ENCODE measurements around the gene UAP1L1.
A peak's percentile ranks its signal among the peaks of the same experiment; 100 is the strongest.

Gene UAP1L1

DNA sequence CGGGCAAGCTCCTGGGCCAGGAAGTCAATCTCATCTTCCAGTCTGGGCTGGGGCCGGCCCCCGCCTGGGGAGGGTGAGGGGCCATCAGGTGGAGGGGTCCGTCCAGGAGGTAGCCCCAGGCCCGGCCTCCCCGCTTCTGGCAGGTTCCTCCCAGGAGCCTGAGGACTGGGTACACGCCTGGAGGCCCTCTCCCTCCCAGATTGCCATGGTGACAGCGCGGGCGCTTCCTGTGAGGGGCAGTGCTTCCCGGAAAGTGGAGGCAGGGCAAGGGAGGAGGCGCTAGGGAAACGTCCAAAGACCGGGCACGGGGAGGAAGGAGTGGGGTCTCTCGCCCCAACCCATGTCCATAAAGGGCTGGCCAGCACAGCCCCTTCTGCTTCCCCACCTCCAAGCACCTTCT, 36.2 kb upstream of the UAP1L1 start:
- DNase-seq (ENCODE audit: low read depth in 2 of 2), result no peak

DNA sequence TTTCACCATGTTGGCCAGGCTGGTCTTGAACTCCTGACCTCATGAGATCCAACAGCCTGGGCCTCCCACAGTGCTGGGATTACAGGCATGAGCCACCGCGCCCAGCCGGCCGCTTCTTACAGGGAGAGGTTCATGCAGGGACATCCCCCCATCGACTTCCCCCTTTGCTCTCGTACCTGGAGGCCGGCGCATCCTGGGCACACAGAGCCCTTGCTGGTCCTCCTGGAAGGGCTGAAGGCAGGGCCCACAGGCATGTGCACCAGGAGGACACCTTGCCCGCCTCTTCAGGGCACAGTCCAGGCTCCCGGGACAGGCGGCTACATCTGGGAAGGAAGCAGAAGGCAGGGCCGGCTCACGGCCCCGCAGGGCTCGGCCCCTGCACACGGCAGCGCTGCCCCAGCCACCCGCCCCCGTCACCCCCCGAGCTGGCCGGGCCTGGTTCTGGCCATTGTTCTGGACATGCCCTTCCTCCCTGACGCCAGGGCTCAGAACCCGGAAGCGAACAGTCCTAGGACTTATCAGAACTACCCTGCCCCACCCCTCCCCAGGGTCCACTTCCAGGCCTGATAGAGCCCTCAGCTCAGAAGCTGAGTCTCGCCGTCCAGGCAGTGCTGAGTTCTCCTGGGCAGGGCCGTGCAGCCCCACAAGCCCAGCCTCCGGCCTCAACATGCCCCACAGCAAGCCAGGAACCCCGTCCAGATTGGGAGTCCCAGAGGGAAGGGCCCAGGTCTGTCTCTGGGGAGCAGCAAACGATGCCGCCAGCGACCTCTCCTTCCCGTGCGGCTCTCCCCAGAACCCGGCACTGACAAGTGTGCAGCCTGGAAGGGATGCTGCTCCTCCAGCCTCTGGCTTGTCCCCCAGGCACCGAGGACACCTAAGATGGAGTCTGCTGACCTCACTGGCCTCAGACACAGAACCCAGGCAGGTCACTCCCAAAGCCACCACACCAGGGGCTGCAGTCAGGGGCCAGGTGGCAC, 34.3 kb upstream of the UAP1L1 start:
- DNase-seq (ENCODE audit: low read depth in 2 of 2), result no peak

DNA sequence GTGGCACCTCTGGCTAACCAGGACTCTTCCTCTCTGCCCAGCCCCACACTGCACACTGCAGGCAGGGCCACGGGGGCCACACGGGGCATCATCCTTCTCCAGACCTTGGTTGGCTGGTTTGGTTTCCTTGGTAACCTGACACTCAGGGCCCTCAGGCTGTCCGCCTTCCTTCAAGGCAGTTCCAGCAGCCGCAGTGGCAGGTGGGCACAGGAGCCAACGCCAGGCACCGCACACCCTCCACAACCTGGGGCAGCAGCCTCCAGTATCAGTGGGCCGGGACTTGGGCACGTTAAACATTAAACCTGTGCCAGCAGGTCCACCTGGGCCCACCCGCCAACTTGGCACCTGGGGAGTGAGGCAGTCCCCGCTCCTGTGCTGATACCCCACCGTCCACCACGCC, 33.3 kb upstream of the UAP1L1 start:
- no peak for DNase-seq (ENCODE audit: low read depth in 2 of 2)

DNA sequence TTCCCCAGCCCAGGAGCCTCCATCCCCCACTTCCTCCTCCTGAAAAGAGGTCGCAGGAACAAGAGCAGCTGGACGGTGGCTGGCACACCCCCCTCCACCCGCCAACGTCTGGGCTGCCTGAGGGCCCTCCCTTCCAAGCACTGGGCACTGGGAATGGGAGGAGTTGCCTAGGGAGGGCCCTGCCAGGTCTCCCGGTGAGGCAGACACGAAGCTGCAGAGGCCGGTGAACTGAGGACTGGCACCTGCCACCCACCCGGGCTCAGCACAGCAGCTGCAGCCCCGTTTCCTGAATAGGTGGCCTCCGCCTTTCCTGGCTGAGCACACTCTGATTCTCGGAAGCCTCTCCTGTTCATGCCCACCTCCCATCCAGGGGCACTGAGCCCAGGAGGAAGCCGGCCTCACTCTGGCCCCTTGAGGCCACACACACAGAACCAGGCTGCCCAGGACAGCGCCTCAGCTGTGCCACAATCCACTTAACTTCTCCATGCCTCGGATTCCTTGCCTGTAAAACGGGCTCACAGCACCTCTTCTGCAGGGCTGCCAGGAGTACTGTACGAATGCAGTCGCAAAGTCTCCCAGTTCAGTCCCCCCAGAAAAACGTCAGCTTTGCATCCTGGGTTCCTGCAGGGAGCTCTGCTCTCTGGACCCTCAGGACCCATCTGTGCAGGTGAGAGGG, 32.7 kb upstream of the UAP1L1 start:
- no peak for DNase-seq (ENCODE audit: low read depth in 2 of 2)

DNA sequence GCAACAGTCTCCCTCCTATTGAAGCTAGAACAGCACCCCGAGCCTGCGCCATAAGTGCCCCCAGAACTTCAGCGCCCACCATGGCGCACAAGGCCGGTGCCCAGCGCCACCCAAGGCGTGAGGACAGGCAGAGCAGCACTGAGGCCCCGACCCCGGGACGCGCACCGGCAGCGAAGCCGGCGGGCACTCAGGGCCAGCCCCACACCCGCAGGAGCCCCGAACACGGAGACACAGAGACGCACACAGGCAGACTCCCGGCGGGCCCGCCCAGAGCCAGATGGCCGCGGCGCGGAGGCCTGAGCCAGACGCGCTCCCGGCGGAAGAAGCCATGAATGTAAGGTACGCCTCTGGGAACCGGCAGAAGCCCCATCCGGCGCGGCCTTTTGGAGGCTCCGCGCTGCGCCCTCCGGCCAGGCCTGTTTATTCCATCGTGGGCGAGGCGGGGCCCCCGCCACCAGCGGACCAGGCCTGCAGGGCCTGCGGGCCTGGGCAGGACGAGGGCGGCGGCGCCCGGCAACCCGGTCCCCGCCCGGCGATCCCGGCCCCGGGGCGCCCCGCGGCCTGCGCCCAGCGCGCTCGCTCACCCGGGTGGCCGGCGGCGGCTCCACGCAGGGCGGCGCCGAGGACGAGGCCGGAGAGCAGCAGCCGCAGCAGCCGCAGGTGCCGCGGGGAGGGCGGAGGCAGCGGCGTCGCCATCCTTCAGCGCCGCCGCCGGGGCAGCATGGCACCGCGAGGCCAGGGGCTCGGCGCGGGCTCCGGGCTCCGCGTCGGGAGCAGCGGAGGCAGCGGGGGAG, 31.8 kb upstream of the UAP1L1 start:
- DNase-seq (ENCODE audit: low read depth in 2 of 2), result no peak

DNA sequence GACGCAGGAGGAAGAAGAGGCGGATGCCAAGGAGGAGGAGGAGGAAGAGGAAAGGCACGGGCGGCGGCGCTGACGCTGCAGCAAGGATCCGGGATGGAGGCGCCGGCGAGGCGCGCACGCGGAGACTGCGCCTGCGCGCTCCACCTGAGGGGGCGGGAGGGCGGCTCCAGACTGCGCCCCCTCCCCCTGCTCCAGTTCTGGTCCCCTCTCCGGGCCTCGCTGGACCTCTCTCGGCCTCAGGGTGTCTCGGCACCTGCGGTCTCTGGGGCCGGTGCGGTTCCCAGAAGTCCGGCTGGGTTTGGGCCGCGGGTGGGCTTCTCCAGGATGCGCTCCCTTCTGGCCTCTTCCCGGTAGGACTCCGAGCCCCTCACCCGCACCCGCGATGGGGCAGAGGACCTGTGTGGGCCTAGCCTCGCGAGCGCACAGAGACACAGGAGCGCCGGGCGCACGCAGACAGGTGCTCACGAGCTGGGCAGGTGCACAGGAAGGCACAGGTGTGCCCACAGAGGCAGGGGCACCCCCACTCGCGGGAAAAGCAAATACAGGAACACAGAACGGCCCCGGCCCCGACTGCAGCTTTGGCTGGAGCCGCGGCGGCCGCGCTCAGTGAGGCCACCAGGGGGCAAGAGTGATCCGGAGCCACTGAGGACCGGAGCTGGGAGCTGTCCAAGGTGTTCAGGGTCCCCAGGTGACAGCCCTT, 31.1 kb upstream of the UAP1L1 start, which contains the start of gene NPDC1:
Gene NPDC1 (minus strand): TSS at position 90 of the 700 bp plus-strand sequence. CDS start 188 bp downstream, outside the sequence.
- peak; percentile 67 to 72 for DNase-seq (ENCODE audit: low read depth in 2 of 2)

DNA sequence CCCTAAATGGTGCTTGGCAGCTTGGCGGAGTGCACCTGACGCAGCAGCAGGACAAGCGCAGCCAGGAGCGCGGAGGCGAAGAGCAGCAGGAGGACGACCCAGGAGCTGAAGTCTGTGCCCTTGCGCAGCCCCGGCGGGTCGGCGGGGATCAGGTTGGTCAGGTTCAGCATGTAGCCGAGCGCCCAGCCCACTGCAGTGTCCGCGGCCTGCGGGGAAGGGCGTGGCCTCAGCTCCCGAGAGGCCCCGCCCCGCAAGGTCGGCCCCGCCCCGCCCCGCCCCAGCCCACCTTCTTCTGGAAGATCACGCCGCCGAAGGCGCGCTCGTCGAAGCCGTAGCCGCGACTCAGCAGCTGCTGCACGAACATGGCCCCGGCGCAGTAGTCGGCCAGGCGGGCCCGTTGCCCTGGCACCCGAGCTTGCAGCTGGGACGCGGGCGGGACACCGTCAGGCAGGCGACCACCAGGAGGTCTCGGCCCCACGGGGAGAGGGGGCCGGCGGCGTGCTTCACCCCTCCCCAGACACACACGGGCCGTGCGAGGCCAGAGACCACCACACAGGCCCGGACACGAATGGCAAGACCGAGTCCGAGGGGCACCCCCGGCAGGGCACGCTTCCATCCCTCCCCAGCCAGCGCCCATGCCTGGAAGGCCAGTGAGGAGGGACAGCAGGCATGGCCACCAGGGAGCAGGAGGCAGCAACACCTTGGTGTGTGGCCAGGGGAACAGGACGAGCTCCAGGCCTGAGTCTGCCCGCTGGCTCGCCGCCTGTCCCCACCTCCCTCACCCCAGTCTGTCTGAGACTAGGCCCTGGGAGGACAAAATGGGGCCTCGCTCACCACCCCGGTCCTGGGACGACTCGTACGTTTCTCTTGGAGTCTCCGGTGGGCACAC, 28.4 kb upstream of the UAP1L1 start:
- DNase-seq (ENCODE audit: low read depth in 2 of 2), result no peak

DNA sequence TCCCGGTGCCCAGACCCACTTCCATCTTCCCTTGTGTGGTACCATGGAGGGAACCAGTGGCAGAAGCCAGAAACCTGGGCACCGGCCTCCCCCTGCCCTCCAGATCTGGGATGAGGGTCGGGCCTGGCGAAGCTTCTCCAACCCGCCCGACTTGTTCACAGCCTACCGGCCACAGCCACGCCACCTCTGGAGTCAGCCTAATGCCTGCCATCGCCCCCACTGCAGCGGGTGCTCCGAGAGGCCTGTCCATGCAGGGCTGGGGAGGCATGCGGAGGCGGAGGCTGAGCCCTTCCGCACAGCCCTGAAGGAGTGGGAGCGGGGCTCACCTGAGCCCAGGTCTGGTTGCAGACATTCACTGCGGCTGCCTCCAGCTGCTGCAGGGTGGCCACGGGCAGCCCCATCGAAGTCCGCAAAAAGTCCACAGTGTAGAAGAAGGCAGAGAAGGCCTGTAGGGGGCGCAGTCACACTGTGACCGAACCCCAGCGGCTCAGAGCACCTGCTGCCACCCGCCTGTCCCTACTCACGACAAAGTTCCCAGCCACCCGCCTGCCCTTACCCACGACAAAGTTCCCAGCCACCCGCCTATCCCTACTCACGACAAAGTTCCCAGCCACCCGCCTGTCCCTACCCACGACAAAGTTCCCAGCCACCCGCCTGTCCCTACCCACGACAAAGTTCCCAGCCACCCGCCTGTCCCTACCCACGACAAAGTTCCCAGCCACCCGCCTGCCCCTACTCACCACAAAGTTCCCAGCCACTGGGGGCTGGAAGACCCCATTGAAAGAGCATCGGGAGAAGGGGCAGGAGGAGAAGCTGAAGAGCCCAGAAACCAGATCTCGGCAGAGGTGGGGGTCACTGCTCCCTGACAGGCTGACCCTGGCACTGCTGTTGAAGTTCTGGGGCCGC, 27.5 kb upstream of the UAP1L1 start:
- DNase-seq (ENCODE audit: low read depth in 2 of 2), result peak in 1 of 2 donors; percentile 52

DNA sequence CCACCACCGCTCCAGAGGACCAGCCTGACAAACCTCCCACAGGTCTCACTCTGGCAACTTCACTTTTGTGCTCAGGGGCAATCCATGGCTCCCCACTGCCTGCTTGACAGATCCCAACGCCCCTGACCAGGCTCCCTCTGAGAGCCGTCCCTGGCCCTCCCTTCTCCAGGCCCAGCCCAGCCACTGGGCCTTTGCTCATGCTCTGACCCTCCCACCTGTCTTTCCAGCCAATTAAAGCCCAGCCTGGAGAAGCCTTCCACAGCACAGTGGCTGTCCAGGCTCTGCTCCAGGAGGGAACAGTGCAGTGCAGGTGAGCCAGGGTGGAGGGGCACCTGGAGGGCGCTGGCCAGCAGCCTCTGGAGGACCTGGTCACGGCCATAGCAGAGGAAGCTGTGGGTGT, 26.7 kb upstream of the UAP1L1 start:
- no peak for DNase-seq (ENCODE audit: low read depth in 2 of 2)

DNA sequence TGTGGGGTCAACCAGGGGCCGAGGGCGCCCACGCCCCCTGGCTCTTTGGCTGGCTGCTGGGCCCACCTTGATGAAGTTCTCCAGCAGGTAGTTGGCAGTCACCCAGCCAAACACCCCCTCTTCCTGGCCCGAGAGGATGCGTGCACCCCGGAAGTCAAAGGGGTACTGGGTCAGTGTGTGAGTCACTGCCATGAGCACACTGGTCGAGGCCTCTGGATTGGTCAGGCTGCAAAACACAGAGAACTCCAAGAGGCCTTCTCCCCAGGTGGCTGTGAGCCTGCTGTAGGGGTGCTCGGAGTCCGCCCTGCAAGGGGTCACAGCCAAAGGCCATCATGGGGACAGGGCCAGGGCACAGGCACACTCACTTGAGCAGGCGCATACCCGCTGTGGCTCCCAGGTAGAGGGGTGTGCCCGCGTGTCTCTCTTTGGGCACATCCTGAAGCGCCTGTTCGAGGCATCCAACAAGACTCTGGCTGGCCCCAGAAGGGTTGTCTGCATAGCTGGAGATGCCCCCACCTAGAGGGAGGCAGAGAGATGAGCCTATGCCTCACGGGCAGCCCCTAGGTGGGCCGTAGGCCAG, 26.1 kb upstream of the UAP1L1 start:
- DNase-seq (ENCODE audit: low read depth in 2 of 2), result no peak

DNA sequence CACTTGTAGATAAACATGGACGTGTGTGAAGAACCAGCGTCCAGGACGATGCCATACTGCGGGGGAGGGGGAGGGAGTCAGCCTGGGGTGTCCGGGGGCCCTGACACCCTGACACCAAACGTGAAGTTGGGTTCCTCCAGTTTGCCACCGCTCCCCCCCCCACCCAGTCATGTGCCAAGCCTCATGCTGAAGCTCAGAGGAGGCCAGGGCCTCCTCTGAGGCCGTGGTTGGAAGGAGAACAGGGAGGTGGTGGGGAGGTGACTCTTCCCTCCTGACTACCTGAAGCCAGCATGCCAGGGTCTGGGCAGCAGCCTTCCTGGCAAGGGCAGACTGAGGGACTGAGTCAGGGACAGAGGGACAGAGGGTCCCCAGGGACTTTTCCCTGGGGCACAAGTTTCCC, 25.0 kb upstream of the UAP1L1 start:
- no peak for DNase-seq (ENCODE audit: low read depth in 2 of 2)

DNA sequence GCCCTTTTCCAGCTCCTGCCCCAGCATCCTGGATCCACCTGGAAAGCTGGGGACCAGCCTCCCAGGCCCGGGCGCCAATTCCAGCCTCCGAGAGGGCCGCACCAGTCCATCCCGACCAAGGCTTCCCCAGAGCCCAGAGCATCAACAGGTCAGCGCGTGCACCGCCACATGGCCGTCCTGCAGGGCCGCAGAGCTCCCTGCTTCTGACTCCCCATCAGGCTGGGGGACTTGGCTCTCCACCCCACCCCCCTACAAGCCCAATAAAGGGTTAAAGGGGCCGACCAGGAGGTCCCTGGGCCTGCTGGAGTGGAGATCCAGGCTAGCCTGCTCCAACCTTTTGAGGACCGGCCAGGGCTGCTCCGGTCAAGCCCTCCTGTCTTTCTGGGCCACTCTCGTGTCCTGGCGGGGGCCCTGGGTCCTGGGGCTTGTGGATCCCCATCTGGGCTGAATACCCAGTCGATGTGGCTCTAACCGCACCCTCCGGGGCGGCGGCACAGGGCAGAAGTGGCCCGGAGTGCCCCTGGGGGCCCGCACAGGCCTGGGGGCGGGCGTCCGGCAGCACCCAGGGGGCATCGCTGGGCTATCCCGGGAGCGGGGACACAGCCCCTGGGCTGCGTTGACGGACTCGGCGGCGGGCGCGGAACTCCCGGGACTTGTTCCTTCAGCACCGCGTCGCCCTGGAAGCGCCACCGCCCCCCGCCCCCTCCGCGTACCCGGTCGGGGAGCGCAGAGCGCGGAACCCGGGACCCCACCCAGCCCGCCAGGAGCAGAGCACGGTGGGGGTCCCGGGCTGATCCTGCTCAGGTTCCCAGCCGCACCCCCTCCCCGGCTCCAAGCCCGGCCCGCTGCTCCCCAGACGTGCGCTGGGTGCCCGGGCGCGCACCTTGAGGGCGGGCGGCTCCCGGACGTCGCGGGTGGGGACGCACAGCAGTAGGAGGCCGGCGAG, 24.0 kb upstream of the UAP1L1 start:
- DNase-seq (ENCODE audit: low read depth in 2 of 2), result no peak

DNA sequence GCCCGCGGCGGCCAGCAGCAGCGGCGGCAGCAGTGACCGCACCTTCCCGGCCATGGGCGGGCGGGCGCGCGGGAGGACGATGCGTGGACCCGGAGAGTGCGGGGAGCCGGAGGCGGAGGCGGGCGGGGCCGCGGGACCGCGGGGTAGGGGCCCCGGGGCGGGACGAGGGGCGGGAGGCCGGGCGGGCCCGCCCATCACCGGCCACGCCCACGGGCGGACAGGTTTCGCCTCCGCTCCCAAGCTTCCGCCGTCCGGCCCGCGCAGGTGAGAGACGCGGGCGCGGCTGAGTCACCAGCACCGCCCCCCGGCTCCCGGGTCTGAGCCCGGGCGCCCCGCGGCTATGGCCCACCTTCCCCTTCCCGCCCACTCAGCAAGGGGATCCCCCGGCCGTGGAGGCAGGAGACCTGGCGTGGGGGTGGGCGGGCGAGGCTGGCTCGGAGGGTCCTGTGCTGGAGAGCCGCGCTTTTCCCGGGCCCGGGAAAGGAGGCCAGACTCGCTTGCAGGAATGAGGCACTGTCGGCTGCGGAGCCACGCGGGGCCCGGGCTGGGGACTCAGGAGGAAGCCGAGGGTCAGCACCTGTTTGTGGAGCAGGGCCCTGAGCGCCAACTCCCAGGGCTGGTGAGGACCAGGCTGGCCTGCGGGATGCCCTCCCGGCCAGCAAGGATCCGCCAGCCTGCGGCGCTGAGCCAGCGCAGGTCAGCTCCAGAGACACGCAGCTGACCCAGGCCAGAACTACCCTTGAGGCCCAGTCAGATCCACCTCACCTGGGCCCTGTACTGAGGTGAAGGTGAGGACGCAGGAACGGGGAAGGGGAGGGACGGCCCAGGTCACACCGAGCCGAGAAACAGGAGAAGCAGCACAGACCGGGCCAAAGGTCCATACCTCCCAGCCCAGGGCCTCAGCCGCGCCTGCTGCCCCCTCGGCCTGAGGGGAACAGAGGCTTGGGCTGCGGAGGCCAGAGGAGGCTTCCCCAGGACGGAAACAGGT, 23.1 kb upstream of the UAP1L1 start, which contains the start of gene ENTPD2:
Gene ENTPD2 (minus strand): TSS at position 118 of the 988 bp plus-strand sequence. CDS start 64 bp downstream, at position 54.
- DNase-seq (ENCODE audit: low read depth in 2 of 2), result no peak

DNA sequence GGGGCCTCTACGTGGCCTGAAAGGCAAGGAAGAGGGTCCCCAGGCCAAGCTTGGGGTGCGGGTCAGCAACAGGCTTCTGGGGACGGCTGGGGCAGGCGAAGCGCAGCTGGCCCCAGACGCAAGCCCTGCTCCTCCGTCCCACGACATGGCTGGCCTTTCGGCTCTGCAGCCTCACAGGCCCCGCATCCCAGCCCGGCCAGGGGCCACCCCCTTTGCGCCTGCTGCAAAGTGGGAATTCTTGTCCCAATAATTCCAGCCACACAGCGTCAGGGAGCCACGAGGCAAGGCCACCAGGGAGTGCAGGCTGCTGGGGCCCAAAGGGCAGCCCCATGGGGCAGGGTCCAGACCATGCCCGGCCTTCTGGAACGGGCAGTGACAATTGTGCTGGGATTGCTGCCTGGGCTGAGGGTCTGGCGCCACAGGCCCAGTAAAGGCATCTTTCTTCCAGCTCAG, 22.4 kb upstream of the UAP1L1 start:
- DNase-seq (ENCODE audit: low read depth in 2 of 2), result no peak

DNA sequence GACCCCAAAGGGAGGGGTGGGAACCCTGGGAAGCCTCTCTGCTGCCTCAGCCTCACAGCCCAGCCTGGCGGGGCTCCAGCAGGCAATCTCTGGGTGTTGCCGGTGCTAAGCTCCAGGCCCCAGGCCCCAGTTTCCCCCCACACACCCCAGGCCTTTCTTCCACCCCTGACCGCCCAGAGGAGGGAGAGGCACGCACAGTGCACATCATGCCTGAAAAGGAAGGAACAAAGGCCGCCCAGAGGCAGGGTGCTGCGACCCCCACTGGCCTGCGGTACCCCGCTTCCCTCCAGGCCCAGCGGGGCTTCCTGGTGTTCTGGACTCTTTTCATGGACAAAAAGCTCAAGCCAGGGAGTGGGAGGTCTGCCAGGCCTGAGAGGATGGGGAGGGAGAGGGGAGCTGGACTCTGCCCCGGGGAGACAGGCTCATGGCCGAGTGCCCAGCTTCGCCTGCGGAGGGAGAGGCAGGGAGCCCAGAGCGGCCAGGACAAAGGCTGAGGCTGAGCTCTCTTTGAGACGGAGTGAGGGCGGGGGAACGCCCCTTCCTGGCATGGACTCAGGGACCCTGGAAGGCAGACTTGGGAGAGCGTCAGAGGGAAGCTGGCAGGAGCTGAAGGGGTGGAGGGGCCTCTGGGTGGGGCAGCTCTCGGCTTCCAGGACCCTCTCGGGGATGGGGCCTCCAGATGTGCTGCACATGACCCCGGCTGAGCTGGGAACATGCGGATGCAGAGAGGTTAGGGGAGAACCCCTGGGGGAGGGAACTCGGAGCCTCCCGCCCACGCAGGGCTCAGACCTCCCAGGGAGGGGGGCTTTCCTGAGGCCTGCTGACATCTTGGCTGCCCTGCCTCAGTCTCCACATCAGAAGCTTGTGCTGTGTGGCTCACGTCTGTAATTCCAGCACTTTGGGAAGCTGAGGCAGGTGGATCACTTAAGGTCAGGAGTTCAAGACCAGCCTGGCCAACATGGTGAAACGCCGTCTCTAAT, 21.6 kb upstream of the UAP1L1 start:
- no peak for DNase-seq (ENCODE audit: low read depth in 2 of 2)

Data from stimulated activated CD8-positive, alpha-beta memory T cell treated with anti-CD3 and anti-CD28 coated beads, Interleukin-15, amount 100 ng/mL, for 48 hours (primary cell).